OCI-LY7 (cell line): Measurements from ENCODE around the gene SDCCAG8.

Source experiments
- CTCF ChIP-seq: fragments of 200-600 bp; sonication (generic); conservative IDR thresholded peaks from 2 replicates; pipeline ENCODE4 v1.5.1; 2014; ENCODE audit warnings: mild to moderate bottlenecking, antibody characterized with exemption, low read length, moderate library complexity, mixed read lengths
- EZH2phosphoT487 ChIP-seq: fragments of 200-600 bp; sonication (generic); IDR thresholded peaks from 2 replicates; pipeline ENCODE4 v1.6.1; 2018; ENCODE audit warnings: low read depth, borderline replicate concordance, mild to moderate bottlenecking, mixed run types, antibody characterized with exemption, low read length, moderate library complexity, mixed read lengths

- no peak for TF ChIP-seq EZH2phosphoT487
- no peak for TF ChIP-seq CTCF
Measured at GRCh38 chr1:243489158-243489527, 233.3 kb downstream of the SDCCAG8 start.
